ENCODE measurements around the gene COL12A1. TPM values are rescaled to one million over a fixed set of nuclear protein-coding genes. Genes with fewer than 3 reads are reported as not detected.

Gene COL12A1
- total and polyA plus RNA-seq, 9 of the 15 experiments (the other 6 are each of a cell fraction or from before 2014, with no cell fraction given), result 0.11 TPM; not detected in 8

DNA sequence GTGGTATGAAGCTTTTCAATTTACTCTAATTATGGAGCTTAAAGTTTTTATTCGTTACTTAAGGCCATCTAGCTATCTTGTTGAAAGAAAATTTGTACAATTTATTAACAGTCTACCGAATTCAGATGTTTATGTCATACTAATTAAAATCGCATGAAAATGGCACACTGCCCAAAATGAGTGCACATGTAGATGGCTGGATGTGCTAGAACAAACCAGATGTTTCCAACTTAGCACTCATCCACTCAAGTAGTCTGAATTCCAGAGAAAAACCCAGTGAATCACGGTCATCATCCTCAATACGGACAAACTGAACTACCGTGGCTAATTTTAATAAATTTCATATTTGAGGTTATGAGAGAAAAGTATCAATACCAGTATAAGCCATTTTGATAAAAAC is 70.4 kb downstream of the COL12A1 start (continued):
- TF ChIP-seq DACH1 (IDR thresholded peaks at IDR 0.05; ENCODE audit: partially characterized antibody), result no peak
- no peak for TF ChIP-seq ZNF41 (CRISPR knock-in tag; conservative IDR thresholded peaks at IDR 0.05)
- TF ChIP-seq, protein P1, sequence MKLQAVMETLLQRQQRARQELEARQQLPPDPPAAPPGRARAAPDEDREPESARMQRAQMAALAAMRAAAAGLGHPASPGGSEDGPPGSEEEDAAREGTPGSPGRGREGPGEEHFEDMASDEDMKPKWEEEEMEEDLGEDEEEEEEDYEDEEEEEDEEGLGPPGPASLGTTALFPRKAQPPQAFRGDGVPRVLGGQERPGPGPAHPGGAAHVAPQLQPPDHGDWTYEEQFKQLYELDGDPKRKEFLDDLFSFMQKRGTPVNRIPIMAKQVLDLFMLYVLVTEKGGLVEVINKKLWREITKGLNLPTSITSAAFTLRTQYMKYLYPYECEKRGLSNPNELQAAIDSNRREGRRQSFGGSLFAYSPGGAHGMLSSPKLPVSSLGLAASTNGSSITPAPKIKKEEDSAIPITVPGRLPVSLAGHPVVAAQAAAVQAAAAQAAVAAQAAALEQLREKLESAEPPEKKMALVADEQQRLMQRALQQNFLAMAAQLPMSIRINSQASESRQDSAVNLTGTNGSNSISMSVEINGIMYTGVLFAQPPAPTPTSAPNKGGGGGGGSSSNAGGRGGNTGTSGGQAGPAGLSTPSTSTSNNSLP (IDR thresholded peaks at IDR 0.05; ENCODE audit: borderline replicate concordance, low read depth, low read length), result no peak
- no peak for TF ChIP-seq RBM25 (IDR thresholded peaks at IDR 0.05; ENCODE audit: low read depth, low read length, severe bottlenecking)
- no peak for TF ChIP-seq ZNF764 (CRISPR knock-in tag; IDR thresholded peaks at IDR 0.05; ENCODE audit: low read depth)
- TF ChIP-seq ZBTB7A (IDR thresholded peaks at IDR 0.05; ENCODE audit: borderline replicate concordance, control insufficient read depth, low read depth, low read length), result no peak
- no peak for TF ChIP-seq DMBX1 (CRISPR knock-in tag; IDR thresholded peaks at IDR 0.05; ENCODE audit: borderline replicate concordance)
- TF ChIP-seq RBFOX2 (IDR thresholded peaks at IDR 0.05; ENCODE audit: low read depth, low read length), result no peak
- no peak for TF ChIP-seq MYC (IDR thresholded peaks at IDR 0.05; ENCODE audit: low read depth, low read length)
- no peak for TF ChIP-seq MYC (CRISPR knock-in tag; IDR thresholded peaks at IDR 0.05; ENCODE audit: borderline replicate concordance, low read depth)
- no peak for TF ChIP-seq BRD4 (IDR thresholded peaks at IDR 0.05)
- no peak for TF ChIP-seq CHCHD3 (CRISPR knock-in tag; IDR thresholded peaks at IDR 0.05)
- no peak for TF ChIP-seq TAF9B (IDR thresholded peaks at IDR 0.05; ENCODE audit: partially characterized antibody)
- no peak for TF ChIP-seq HMGN3 (IDR thresholded peaks at IDR 0.05; ENCODE audit: borderline replicate concordance, extremely low read depth, insufficient read length, low read depth, low read length)
- no peak for TF ChIP-seq GTF2F1 (IDR thresholded peaks at IDR 0.05; ENCODE audit: low read depth, low read length)
- no peak for TF ChIP-seq EP300 (IDR thresholded peaks at IDR 0.05; ENCODE audit: low read length)

Data from K562 (cell line).